GM19023 (cell line): ENCODE data around the gene BRCA1.
"Not testable (repeated sequence)": the region's sequence is repeated elsewhere in the genome, so short reads cannot be mapped to it uniquely, and the experiment has no call there.

Experiments used
- ATAC-seq: cut with Tn5 transposase; IDR thresholded peaks from one replicate; pipeline ENCODE4 v1.9.1; 2021; ENCODE audit warnings: mild to moderate bottlenecking, moderate library complexity; ENCODE audit not compliant: unreplicated experiment

Gene BRCA1

GRCh38 chr17:43070257-43070656 lies 54.9 kb downstream of the BRCA1 start:
- no peak for ATAC-seq

- ATAC-seq: no peak
These were observed 55.7 kb downstream of the BRCA1 start for GRCh38 chr17:43069368-43069898.

- no peak for ATAC-seq
These were observed 56.4 kb downstream of the BRCA1 start for GRCh38 chr17:43068570-43069367.

- ATAC-seq: no peak
These were observed 62.1 kb downstream of the BRCA1 start for GRCh38 chr17:43062984-43063638.

- no peak for ATAC-seq
These were observed 69.1 kb downstream of the BRCA1 start for GRCh38 chr17:43056051-43056450.

- not testable (repeated sequence) for ATAC-seq
These were observed 72.2 kb downstream of the BRCA1 start for GRCh38 chr17:43053008-43053407.

GRCh38 chr17:43051969-43052368 lies 73.2 kb downstream of the BRCA1 start:
- no peak for ATAC-seq

GRCh38 chr17:43044024-43044423 lies 81.1 kb downstream of the BRCA1 start:
- no peak for ATAC-seq

- ATAC-seq: no peak
These were observed 81.9 kb downstream of the BRCA1 start for GRCh38 chr17:43043307-43043706.

- ATAC-seq: no peak
These were observed 83.0 kb downstream of the BRCA1 start for GRCh38 chr17:43042025-43042628.

- no peak for ATAC-seq
These were observed 84.5 kb downstream of the BRCA1 start for GRCh38 chr17:43040655-43041054.

GRCh38 chr17:43039646-43040045 lies 85.5 kb downstream of the BRCA1 start:
- no peak for ATAC-seq

- ATAC-seq: no peak
These were observed 90.3 kb downstream of the BRCA1 start for GRCh38 chr17:43034894-43035293.

- ATAC-seq: no peak
These were observed 90.9 kb downstream of the BRCA1 start for GRCh38 chr17:43033948-43034881.

GRCh38 chr17:43031666-43032065 lies 93.5 kb downstream of the BRCA1 start:
- ATAC-seq: no peak

- ATAC-seq: no peak
These were observed 94.9 kb downstream of the BRCA1 start for GRCh38 chr17:43030137-43030767.

GRCh38 chr17:43028221-43028861 lies 96.8 kb downstream of the BRCA1 start:
- ATAC-seq: no peak

- ATAC-seq: no peak
These were observed 97.8 kb downstream of the BRCA1 start for GRCh38 chr17:43027091-43028032.

- no peak for ATAC-seq
These were observed 98.6 kb downstream of the BRCA1 start for GRCh38 chr17:43026595-43026994.
